Measurements from ENCODE around the gene TRPM3. TPM values are rescaled to one million over a fixed set of nuclear protein-coding genes. Genes with fewer than 3 reads are reported as not detected.

The TRPM3 gene
- total RNA-seq, 4 donors from 2014 or later: 2.4 to 11.1 (median 5.6) TPM

GRCh38 chr9:70683841-70684240 is 437.6 kb downstream of the TRPM3 start:
- Histone ChIP-seq H3K27ac (no peak overlapping the region), H3K9me3 (no peaks in the 10 kb centered on the region), H3K27me3 (no peaks in the 10 kb centered on the region), H3K4me3 (replicated peaks in 1 of 3) (no peak overlapping the region), H3K4me1 (no peaks in the 10 kb centered on the region), H3K36me3 (no peaks in the 10 kb centered on the region)
- 88 to 91% methylated on average over 2 of the region's 2 CpGs for WGBS, 2 donors
- intact Hi-C loops (cut with DNase I): no loop called here
- DNase-seq: no peak
- no peak for TF ChIP-seq CTCF (IDR thresholded peaks at IDR 0.05)

- DNase-seq: no peak
- no peak for TF ChIP-seq POLR2A (IDR thresholded peaks at IDR 0.05)
- no peak for TF ChIP-seq CTCF (IDR thresholded peaks at IDR 0.05)
- Histone ChIP-seq H3K36me3 (no peaks in the 10 kb centered on the region), H3K27me3 (no peaks in the 10 kb centered on the region), H3K4me1 (no peaks in the 10 kb centered on the region), H3K4me3 (replicated peaks in 1 of 3) (no peak overlapping the region), H3K27ac (no peak overlapping the region), H3K9me3 (no peaks in the 10 kb centered on the region)
- intact Hi-C loops (cut with DNase I): no loop called here
Observed at GRCh38 chr9:70682298-70682697, 439.1 kb downstream of the TRPM3 start.

- Histone ChIP-seq H3K27me3 (no peaks in the 10 kb centered on the region), H3K27ac (no peak overlapping the region), H3K9me3 (no peaks in the 10 kb centered on the region), H3K4me1 (no peaks in the 10 kb centered on the region), H3K4me3 (replicated peaks in 1 of 3) (no peak overlapping the region), H3K36me3 (no peaks in the 10 kb centered on the region)
- intact Hi-C loops (cut with DNase I): no loop called here
- no peak for DNase-seq
- TF ChIP-seq CTCF (IDR thresholded peaks at IDR 0.05): no peak
- TF ChIP-seq POLR2A (IDR thresholded peaks at IDR 0.05): no peak
- 94 to 95% methylated on average over 4 of the region's 4 CpGs for WGBS, 2 donors
Observed at GRCh38 chr9:70679845-70680244, 441.6 kb downstream of the TRPM3 start.

GRCh38 chr9:70678153-70678552 is 443.3 kb downstream of the TRPM3 start:
- TF ChIP-seq CTCF (IDR thresholded peaks at IDR 0.05): no peak
- TF ChIP-seq POLR2A (IDR thresholded peaks at IDR 0.05): no peak
- no peaks in the 10 kb centered on the region for H3K36me3 ChIP-seq
- no peak for DNase-seq
- intact Hi-C loops (cut with DNase I): no loop called here
- WGBS, 2 donors: 78 to 81% methylated on average over 4 of the region's 4 CpGs
- H3K4me1 ChIP-seq: no peaks in the 10 kb centered on the region
- H3K4me3 ChIP-seq (replicated peaks in 1 of 3): no peak overlapping the region
- no peaks in the 10 kb centered on the region for H3K9me3 ChIP-seq
- H3K27ac ChIP-seq: no peak overlapping the region
- no peaks in the 10 kb centered on the region for H3K27me3 ChIP-seq

- Histone ChIP-seq H3K27me3 (no peaks in the 10 kb centered on the region), H3K4me1 (no peaks in the 10 kb centered on the region), H3K36me3 (no peaks in the 10 kb centered on the region), H3K9me3 (no peaks in the 10 kb centered on the region), H3K4me3 (replicated peaks in 1 of 3) (no peak overlapping the region), H3K27ac (no peak overlapping the region)
- intact Hi-C loops (cut with DNase I): no loop called here
- TF ChIP-seq POLR2A (IDR thresholded peaks at IDR 0.05): no peak
- no peak for TF ChIP-seq CTCF (IDR thresholded peaks at IDR 0.05)
- DNase-seq: no peak
- WGBS, 2 donors: 85 to 93% methylated on average over 5 of the region's 5 CpGs
Observed at GRCh38 chr9:70677055-70677735, 444.2 kb downstream of the TRPM3 start.
